ENCODE measurements around the gene DAGLB.
"Not testable (repeated sequence)": the region's sequence is repeated elsewhere in the genome, so short reads cannot be mapped to it uniquely, and the experiment has no call there.

DAGLB gene

DNA sequence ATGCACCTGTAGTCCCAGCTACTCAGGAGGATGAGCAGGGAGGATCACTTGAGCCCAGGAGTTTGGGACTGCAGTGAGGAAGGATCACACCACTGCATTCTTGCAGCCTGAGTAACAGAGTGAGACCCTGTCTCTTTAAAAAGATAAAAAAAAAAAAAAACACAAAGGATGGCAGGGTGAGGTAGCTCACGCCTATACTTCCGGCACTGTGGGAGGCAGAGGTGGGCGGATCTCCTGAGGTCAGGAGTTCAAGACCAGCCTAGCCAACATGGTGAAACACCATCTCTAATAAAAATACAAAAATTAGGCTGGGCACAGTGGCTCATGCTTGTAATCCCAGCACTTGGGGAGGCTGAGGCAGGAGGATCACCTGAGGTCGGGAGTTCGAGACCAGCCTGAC is 15.9 kb upstream of the DAGLB start:
- not testable (repeated sequence) for H3K27ac ChIP-seq; DNase-seq (ENCODE audit: low read depth, low spot score)

DNA sequence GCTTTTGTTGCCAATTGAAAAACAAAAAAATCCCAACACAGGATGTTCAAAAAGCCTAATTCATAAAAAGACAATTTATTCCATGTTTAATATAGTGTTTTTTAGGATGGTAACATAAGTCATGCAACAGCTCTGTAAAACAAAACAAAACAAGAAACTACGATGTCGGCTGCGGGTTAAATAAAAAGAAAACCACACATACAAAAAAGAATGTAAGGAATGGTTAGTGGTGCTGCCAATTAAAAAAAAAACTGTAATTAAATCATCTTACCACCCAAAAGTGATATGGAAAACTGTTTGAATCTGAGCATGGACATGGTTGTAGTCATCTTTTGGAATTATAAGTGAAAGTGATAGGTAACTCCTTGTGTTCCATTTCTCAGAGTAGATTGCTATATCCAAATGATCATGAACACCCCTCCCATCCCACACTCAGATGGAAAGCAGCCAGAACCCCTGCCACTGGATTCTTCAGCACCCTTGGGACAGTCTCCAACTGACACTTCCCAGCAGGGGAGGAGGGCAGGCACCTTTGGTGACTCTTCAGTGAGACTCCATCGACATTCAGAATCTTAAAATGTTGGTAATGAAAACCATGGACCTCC is 14.3 kb upstream of the DAGLB start:
- DNase-seq (ENCODE audit: low read depth, low spot score): no peak
- H3K27ac ChIP-seq: no peak overlapping the region

DNA sequence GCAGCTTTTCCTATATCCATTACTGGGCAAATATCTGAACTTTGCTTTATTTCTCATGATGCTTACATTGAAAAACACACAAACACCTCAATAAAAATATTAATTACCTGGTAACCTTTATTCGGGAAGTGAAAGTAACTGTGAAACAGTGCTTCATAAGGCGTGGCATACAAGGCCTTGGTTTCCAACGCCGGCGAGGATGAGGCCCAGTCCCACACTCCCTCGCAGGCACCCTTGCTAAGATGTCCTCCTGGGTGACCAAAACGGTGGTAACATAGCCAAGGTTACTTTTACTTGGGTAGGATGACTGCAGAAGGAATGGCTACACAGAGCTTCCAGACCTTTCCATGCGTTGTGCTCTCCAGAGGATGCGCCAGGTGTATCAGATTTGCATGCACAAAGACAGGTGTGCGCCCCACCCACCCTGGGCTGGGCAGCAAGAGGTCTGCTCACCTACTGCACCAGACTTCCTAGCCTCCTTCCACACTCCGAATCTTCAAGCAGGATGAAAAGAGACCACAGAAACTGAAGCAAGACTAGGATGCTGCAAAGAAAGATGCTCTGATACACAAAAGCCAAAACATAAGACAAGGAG is 13.3 kb upstream of the DAGLB start:
- H3K27ac ChIP-seq: no peak overlapping the region
- DNase-seq (ENCODE audit: low read depth, low spot score): no peak

GRCh38 chr7:6460303-6460702 is 12.5 kb upstream of the DAGLB start:
- H3K27ac ChIP-seq: no peak overlapping the region
- DNase-seq (ENCODE audit: low read depth, low spot score): no peak

GRCh38 chr7:6458676-6459075 is 10.9 kb upstream of the DAGLB start:
- DNase-seq (ENCODE audit: low read depth, low spot score); H3K27ac ChIP-seq: not testable (repeated sequence)

GRCh38 chr7:6453734-6454133 is 6.0 kb upstream of the DAGLB start:
- peak; percentile 94 for DNase-seq (ENCODE audit: low read depth, low spot score)
- H3K27ac ChIP-seq: peak overlapping the region; percentile 70

GRCh38 chr7:6451224-6451705 is 3.5 kb upstream of the DAGLB start:
- no peak for DNase-seq (ENCODE audit: low read depth, low spot score)
- no peak overlapping the region for H3K27ac ChIP-seq

DNA sequence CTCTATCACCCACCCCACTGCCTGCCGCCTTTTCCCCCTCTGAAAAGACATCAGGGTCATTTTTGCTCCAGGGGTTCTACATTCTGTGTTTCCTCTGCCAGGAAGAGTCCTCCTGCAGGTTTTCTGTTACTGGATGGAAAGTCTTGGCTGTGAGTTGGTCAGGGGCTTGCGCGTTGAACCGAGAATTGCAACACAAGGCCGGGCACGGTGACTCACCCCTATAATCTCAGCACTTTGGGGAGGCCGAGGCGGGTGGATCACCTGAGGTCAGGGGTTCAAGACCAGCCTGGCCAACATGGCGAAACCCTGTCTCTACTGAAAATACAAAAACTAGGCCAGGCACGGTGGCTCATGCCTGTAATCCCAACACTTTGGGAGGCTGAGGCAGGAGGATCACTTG is 2.8 kb upstream of the DAGLB start:
- not testable (repeated sequence) for H3K27ac ChIP-seq; DNase-seq (ENCODE audit: low read depth, low spot score)

DNA sequence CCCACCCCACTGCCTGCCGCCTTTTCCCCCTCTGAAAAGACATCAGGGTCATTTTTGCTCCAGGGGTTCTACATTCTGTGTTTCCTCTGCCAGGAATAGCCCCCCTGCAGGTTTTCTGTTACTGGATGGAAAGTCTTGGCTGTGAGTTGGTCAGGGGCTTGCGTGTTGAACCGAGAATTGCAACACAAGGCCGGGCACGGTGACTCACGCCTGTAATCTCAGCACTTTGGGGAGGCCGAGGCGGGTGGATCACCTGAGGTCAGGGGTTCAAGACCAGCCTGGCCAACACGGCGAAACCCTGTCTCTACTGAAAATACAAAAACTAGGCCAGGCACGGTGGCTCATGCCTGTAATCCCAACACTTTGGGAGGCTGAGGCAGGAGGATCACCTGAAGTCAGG is 2.1 kb upstream of the DAGLB start:
- not testable (repeated sequence) for H3K27ac ChIP-seq; DNase-seq (ENCODE audit: low read depth, low spot score)

GRCh38 chr7:6448943-6449543 is 1.3 kb upstream of the DAGLB start:
- no peak for DNase-seq (ENCODE audit: low read depth, low spot score)
- peak overlapping the region; percentile 97 for H3K27ac ChIP-seq

DNA sequence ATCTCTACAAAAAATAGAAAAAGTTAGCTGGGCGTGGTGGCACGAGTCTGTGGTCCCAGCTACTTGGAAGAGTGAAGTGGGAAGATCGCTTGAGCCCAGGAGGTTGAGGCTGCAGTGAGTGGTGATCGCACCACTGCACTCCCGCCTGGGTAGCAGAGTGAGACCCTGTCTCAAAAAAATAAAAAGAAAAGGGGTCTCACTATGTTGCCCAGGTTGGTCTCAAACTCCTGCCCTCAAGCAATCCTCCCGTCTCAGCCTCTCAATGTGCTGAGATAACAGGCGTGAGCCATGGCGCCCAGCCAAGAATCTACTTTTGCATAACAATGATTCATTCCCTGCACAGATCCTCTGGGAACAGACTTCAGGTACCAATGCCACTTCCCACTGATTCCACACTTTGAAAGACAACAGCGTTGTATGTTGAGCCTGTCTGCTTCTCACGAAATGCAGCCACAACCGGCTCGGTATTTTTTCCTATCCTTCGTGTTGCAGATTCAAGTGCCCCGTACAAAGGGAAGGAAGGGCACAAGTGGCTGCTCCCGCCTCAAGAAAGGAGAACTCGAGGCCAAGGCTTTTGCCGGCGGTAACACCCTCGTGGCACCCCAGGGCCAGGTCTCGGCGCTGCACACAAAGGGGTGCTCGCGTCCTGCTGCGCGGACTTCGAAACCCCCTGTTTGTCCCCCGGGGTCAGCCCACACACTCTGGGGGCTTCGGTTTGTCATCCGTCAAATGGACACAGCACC is 745 bp downstream of the DAGLB start:
- peak overlapping the region; percentile 97 for H3K27ac ChIP-seq

GRCh38 chr7:6444516-6445269 is 3.1 kb downstream of the DAGLB start:
- no peak for DNase-seq (ENCODE audit: low read depth, low spot score)
- H3K27ac ChIP-seq: peak overlapping the region; percentile 79

More for the DNA sequence above, 745 bp downstream of the DAGLB start:
- peak; percentile 36 for DNase-seq (ENCODE audit: low read depth, low spot score)

- peak; percentile 33 for DNase-seq (ENCODE audit: low read depth, low spot score)
- peak overlapping the region; percentile 79 for H3K27ac ChIP-seq
These were observed 4.3 kb downstream of the DAGLB start for GRCh38 chr7:6443372-6443941.

- DNase-seq (ENCODE audit: low read depth, low spot score): no peak
- H3K27ac ChIP-seq: no peak overlapping the region
These were observed 5.6 kb downstream of the DAGLB start for GRCh38 chr7:6442114-6442513.

DNA sequence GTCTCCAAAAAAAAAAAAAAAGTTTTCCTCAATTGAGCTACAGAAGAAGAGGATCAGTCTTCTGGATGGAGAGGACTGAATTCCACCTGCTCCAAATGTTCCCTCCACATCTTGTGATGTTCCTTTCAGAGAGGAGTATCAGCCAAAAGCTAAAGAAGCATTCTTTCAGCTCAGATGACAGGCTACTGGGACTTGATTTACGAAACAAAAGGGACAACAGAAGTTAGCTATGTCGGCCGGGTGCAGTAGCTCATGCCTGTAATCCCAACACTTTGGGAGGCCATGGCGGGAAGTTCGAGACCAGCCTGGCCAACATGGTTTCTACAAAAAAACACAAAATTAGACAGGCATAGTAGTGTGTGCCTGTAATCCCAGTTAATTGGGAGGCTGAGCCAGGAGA is 7.4 kb downstream of the DAGLB start:
- no peak overlapping the region for H3K27ac ChIP-seq
- no peak for DNase-seq (ENCODE audit: low read depth, low spot score)

DNA sequence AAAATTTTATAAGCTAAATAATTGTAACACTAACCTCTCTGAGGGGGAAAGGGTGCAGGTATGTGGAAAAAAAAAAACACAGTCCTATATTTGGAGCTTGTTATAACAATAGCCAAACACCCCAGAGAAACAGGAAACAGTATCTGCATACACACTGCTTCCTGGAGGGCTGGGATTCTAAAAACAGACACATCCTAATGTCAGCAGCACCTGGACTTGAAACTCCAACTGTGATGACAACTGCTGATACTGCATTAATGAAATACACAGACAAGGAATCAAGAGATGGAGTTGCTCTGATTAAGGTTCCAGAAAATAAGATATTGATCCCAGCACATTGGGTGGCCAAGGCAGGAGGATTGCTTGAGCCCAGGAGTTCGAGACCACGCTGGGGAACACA is 9.3 kb downstream of the DAGLB start:
- DNase-seq (ENCODE audit: low read depth, low spot score): no peak
- no peak overlapping the region for H3K27ac ChIP-seq

- H3K27ac ChIP-seq: no peak overlapping the region
These were observed 10.5 kb downstream of the DAGLB start for GRCh38 chr7:6437251-6437650.

DNA sequence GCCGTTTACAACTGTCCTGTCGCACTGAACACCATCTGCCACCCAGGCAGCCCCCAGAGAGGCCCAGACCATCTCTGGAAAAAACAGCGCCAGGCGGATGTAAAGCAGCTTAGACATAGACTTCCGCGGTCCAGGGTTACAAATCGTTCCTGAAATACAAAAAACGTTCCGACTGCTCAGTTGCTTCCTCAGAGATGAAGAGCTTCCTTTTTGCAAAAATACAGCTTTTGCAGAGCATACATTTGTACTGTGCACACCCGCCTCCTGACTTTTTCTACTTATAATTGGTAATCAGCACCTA is 11.4 kb downstream of the DAGLB start:
- DNase-seq (ENCODE audit: low read depth, low spot score): no peak
- no peak overlapping the region for H3K27ac ChIP-seq

More at GRCh38 chr7:6437251-6437650, 10.5 kb downstream of the DAGLB start:
- no peak for DNase-seq (ENCODE audit: low read depth, low spot score)

GRCh38 chr7:6435486-6436384 is 12.0 kb downstream of the DAGLB start:
- H3K27ac ChIP-seq: no peak overlapping the region
- DNase-seq (ENCODE audit: low read depth, low spot score): no peak
